HepG2 (cell line): ENCODE results near the gene TTC28. TPM values are rescaled to one million over a fixed set of nuclear protein-coding genes. Genes with fewer than 3 reads are reported as not detected.

Source experiments
- ATAC-seq: fragments of 200-7000 bp; cut with Tn5 transposase; 3 replicates; pipeline ENCODE4 v1.9.1; 2020; ENCODE audit warnings: mild to moderate bottlenecking, moderate library complexity
- BruUV-seq: library from RNA; stranded (reverse); fragments of 400-500 nt; replicated peaks from 2 replicates; lab custom pipeline; 2021; lab: Mats Ljungman, UMichigan
- CTCF ChIA-PET: fragments of 300-600 bp; formaldehyde crosslinking; extraction: SDS; loops from one replicate; lab custom pipeline; 2021; ENCODE audit warnings: low total read pairs, inconsistent platforms, low intra/inter-chr PET ratio; lab: Yijun Ruan, JAX
- POLR2A ChIA-PET: fragments of 350-600 bp; sonication (Branson Sonifier 250); formaldehyde crosslinking; loops from one replicate; lab custom pipeline; 2020; ENCODE audit warnings: antibody characterized with exemption, inconsistent platforms; lab: Yijun Ruan, JAX
- DNase-seq: peaks from one replicate; pipeline ENCODE4 v3.0.0-alpha.2; 2015; ENCODE audit warnings: low spot score
- FAIRE-seq: peaks from 3 replicates; lab custom pipeline; 2011; peaks lifted over from hg19 to GRCh38; lab: Jason Lieb, UNC
- H2AFZ ChIP-seq: one replicate; pipeline ENCODE4 v1.6.1; 2011; ENCODE audit warnings: low read length, inconsistent platforms
- H3K27ac ChIP-seq: fragments of 300-600 bp; 3 replicates; pipeline ENCODE4 v1.8.0; 2011; ENCODE audit warnings: mixed run types, mild to moderate bottlenecking, mixed read lengths, low read length, inconsistent platforms; ENCODE audit not compliant: insufficient read depth; ENCODE audit errors: extremely low read length
- H3K27me3 ChIP-seq, 2 experiments: fragments of 200-600 bp in 1 of 2; 2 replicates in 1 of 2; 3 replicates in 1 of 2; pipeline versions ENCODE4 v1.6.0 to v1.8.0; 2011; ENCODE audit warnings: low read length in 2 of 2, mild to moderate bottlenecking in 2 of 2, moderate library complexity in 2 of 2, inconsistent platforms in 1 of 2; ENCODE audit not compliant: insufficient read depth in 2 of 2, control insufficient read depth in 1 of 2
- H3K36me3 ChIP-seq, 2 experiments: fragments of 200-600 bp in 1 of 2; replicated peaks in 1 of 2; 2 replicates in 1 of 2; 3 replicates in 1 of 2; pipeline versions ENCODE4 v1.5.1 to v1.8.0; 2011; ENCODE audit warnings: low read length in 2 of 2, inconsistent platforms in 1 of 2; ENCODE audit not compliant: insufficient read depth in 2 of 2, control insufficient read depth in 1 of 2
- H3K4me1 ChIP-seq: 2 replicates; pipeline ENCODE4 v1.5.1; 2012; ENCODE audit warnings: low read length, inconsistent platforms; ENCODE audit not compliant: insufficient read depth
- H3K4me2 ChIP-seq: 2 replicates; pipeline ENCODE4 v1.6.0; 2011; ENCODE audit warnings: low read depth, low read length, inconsistent platforms
- H3K4me3 ChIP-seq, 3 experiments: fragments of 200-600 bp in 1 of 3; sonication (generic), shearing (Covaris generic) in 1 of 3; replicated peaks in 1 of 3; 2 replicates each; pipeline ENCODE4 v1.5.1; 2011 to 2016; ENCODE audit warnings: low read length in 3 of 3, inconsistent platforms in 2 of 3, low read depth in 2 of 3, mild to moderate bottlenecking in 2 of 3, control low read depth in 1 of 3, mixed read lengths in 1 of 3; ENCODE audit not compliant: insufficient read depth in 1 of 3
- H3K79me2 ChIP-seq: one replicate; pipeline ENCODE4 v1.6.1; 2011; ENCODE audit warnings: low read length, inconsistent platforms; ENCODE audit not compliant: insufficient read depth
- H3K9ac ChIP-seq: 2 replicates; pipeline ENCODE4 v1.6.0; 2011; ENCODE audit warnings: mild to moderate bottlenecking, low read depth, low read length, inconsistent platforms; ENCODE audit not compliant: insufficient read depth
- H3K9me3 ChIP-seq: 2 replicates; pipeline ENCODE4 v1.5.1; 2012; ENCODE audit warnings: mild to moderate bottlenecking, low read length
- H4K20me1 ChIP-seq: 2 replicates; pipeline ENCODE4 v1.6.0; 2011; ENCODE audit warnings: inconsistent platforms, mild to moderate bottlenecking, low read length, moderate library complexity; ENCODE audit not compliant: insufficient read depth
- DPF2 ChIP-seq: sonication (generic); formaldehyde crosslinking; IDR thresholded peaks from 2 replicates; pipeline ENCODE4 v1.4.0; 2020; ENCODE audit warnings: mild to moderate bottlenecking, low read depth, missing genetic modification reagents, borderline replicate concordance
- FOXO1 ChIP-seq: sonication (generic); formaldehyde crosslinking; IDR thresholded peaks from 2 replicates; pipeline ENCODE4 v1.4.0; 2020; ENCODE audit warnings: missing genetic modification reagents
- GMEB1 ChIP-seq: sonication (generic); formaldehyde crosslinking; IDR thresholded peaks from 2 replicates; pipeline ENCODE4 v1.5.1; 2020; ENCODE audit warnings: missing genetic modification reagents, mild to moderate bottlenecking, borderline replicate concordance
- HINFP ChIP-seq: sonication (generic); formaldehyde crosslinking; IDR thresholded peaks from 2 replicates; pipeline ENCODE4 v1.4.0; 2020; ENCODE audit warnings: low read depth, mild to moderate bottlenecking, missing genetic modification reagents
- KAT7 ChIP-seq: IDR thresholded peaks from 2 replicates; pipeline ENCODE4 v1.6.1; 2018; ENCODE audit warnings: borderline replicate concordance, missing compliant biosample characterization
- MIER2 ChIP-seq: IDR thresholded peaks from 2 replicates; pipeline ENCODE4 v1.6.1; 2016; ENCODE audit warnings: missing biosample characterization, missing genetic modification reagents
- MTF1 ChIP-seq: sonication (generic); formaldehyde crosslinking; IDR thresholded peaks from 2 replicates; pipeline ENCODE4 v1.5.0; 2020; ENCODE audit warnings: missing genetic modification reagents
- MXI1 ChIP-seq: IDR thresholded peaks from 3 replicates; pipeline ENCODE4 v1.6.1; 2012; ENCODE audit warnings: low read depth, low read length, inconsistent platforms, borderline replicate concordance
- PCBP2 ChIP-seq: fragments of 200-400 bp; formaldehyde crosslinking; optimal IDR thresholded peaks from 2 replicates; pipeline ENCODE3; 2018; ENCODE audit warnings: low read length, low read depth; ENCODE audit not compliant: poor library complexity, severe bottlenecking
- RFX5 ChIP-seq: IDR thresholded peaks from 2 replicates; pipeline ENCODE4 v1.6.1; 2011; ENCODE audit warnings: low read depth, low read length, improper control_type of control experiment
- UBTF ChIP-seq: sonication (generic); formaldehyde crosslinking; IDR thresholded peaks from 2 replicates; pipeline ENCODE4 v1.4.0; 2020; ENCODE audit warnings: mild to moderate bottlenecking, missing genetic modification reagents
- ZBED4 ChIP-seq: sonication (generic); formaldehyde crosslinking; IDR thresholded peaks from 2 replicates; pipeline ENCODE4 v1.4.0; 2020; ENCODE audit warnings: missing genetic modification reagents, borderline replicate concordance
- ZBTB7B ChIP-seq: sonication (generic); formaldehyde crosslinking; IDR thresholded peaks from 2 replicates; pipeline ENCODE4 v1.4.0; 2020; ENCODE audit warnings: missing genetic modification reagents
- ZNF235 ChIP-seq: sonication (generic); formaldehyde crosslinking; IDR thresholded peaks from 2 replicates; pipeline ENCODE4 v1.8.1; 2023; ENCODE audit warnings: mild to moderate bottlenecking, missing genetic modification reagents, borderline replicate concordance
- ZNF331 ChIP-seq: sonication (generic); formaldehyde crosslinking; IDR thresholded peaks from 2 replicates; pipeline ENCODE4 v1.4.0; 2020; ENCODE audit warnings: missing genetic modification reagents
- WGBS: methylation state at CpG from one replicate; pipeline ENCODE4 v1.1.6; 2017; ENCODE audit warnings: low lambda C conversion rate; 5-methylcytosine and 5-hydroxymethylcytosine counted together
- in situ Hi-C: cut with HindIII; loops from 2 replicates; pipeline ENCODE4 v1.10.0; 2017; ENCODE audit warnings: low pct_unique_long_range_greater_than_20kb; ENCODE audit not compliant: extremely low pct_ligation_motif_present
- intact Hi-C: fragments of 100-400 bp; cut with micrococcal nuclease; formaldehyde crosslinking; loops from one replicate; pipeline ENCODE4 v1.10.0; 2022; ENCODE audit not compliant: unreplicated experiment
- polyA plus RNA-seq, 8 experiments: library from polyadenylated mRNA; depleted of rRNA in 3 of 8; stranded (reverse) in 7 of 8; unstranded in 1 of 8; fragments of >200 nt; fragmentation: Illumina TruSeq in 4 of 8; extraction: Trizol in 4 of 8; gene quantifications; 2 replicates each; pipeline versions ENCODE4 v1.2.1 to v1.2.3, GENCODE V29; 2011 to 2016; ENCODE audit warnings: low read depth in 4 of 8, missing spikeins in 1 of 8, mixed read lengths in 1 of 8; ENCODE audit not compliant: insufficient read depth in 1 of 8
- total RNA-seq, 5 experiments: library from RNA; depleted of rRNA; stranded (reverse); fragments of >200 nt; fragmentation: Illumina TruSeq; extraction: Trizol; gene quantifications; 2 replicates each; pipeline ENCODE4 v1.2.3, GENCODE V29; 2016; ENCODE audit warnings: low read depth in 1 of 5

The TTC28 gene
- total and polyA plus RNA-seq, 2 of the 13 experiments (the other 11 are each of a cell fraction or from before 2014, with no cell fraction given), result 4.2 to 13.1 TPM

GRCh38 chr22:28112548-28113043 lies 567.0 kb downstream of the TTC28 start (continued):
- TF ChIP-seq UBTF (CRISPR knock-in tag), result no peak
- no peak for TF ChIP-seq DPF2 (CRISPR knock-in tag)
- no peak for TF ChIP-seq FOXO1
- TF ChIP-seq ZNF235 (CRISPR knock-in tag), result no peak
- no peak for TF ChIP-seq ZNF331 (CRISPR knock-in tag)
- TF ChIP-seq HINFP (CRISPR knock-in tag), result no peak
- TF ChIP-seq, all 625 proteins: peak for 3

GRCh38 chr22:28112190-28112544 lies 567.5 kb downstream of the TTC28 start:
- Histone ChIP-seq H3K4me1 (no peaks in the 10 kb centered on the region), H3K4me3 (no peak overlapping the region), H3K79me2 (no peaks in the 10 kb centered on the region), H3K4me2 (no peak overlapping the region), H4K20me1 (no peaks in the 10 kb centered on the region), H3K27me3 (no peaks in the 10 kb centered on the region), H3K27ac (no peak overlapping the region), H3K36me3 (peaks cover 2 to 11% of the 10 kb centered on the region in 2 experiments; a peak in 3 of 5 replicates), H2AFZ (no peak overlapping the region), H3K9ac (no peak overlapping the region), H3K9me3 (no peaks in the 10 kb centered on the region)
- BruUV-seq, result no TSS peak
- 93% methylated on average over 2 of the region's 2 CpGs for WGBS
- DNase-seq, result no peak
- POLR2A ChIA-PET, result no interaction called here
- ATAC-seq, result no peak
- no peak for FAIRE-seq
- CTCF ChIA-PET, result no interaction called here
- intact Hi-C loops (no loop called here), in situ Hi-C loops (no loop called here)
- no peak for TF ChIP-seq ZBTB7B (CRISPR knock-in tag)
- no peak for TF ChIP-seq MIER2
- no peak for TF ChIP-seq RFX5
- TF ChIP-seq MXI1, result no peak
- TF ChIP-seq KAT7 (CRISPR knock-in tag), result no peak
- TF ChIP-seq MTF1 (CRISPR knock-in tag), result no peak
- no peak for TF ChIP-seq PCBP2
- no peak for TF ChIP-seq GMEB1 (CRISPR knock-in tag)
- no peak for TF ChIP-seq ZBED4 (CRISPR knock-in tag)
